Loucy (cell line): ENCODE results near the gene PNPLA1.

Experiments used
- EZH2phosphoT487 ChIP-seq: fragments of 200-600 bp; IDR thresholded peaks from 2 replicates; pipeline ENCODE4 v1.6.1; 2018; ENCODE audit warnings: antibody characterized with exemption, mild to moderate bottlenecking, moderate library complexity, borderline replicate concordance
- TF ChIP-seq, protein P1 (sequence below): fragments of 200-600 bp; sonication (generic); conservative IDR thresholded peaks from 2 replicates; pipeline ENCODE4 v1.5.1; 2014; ENCODE audit warnings: mild to moderate bottlenecking, antibody characterized with exemption, low read length

DNA sequence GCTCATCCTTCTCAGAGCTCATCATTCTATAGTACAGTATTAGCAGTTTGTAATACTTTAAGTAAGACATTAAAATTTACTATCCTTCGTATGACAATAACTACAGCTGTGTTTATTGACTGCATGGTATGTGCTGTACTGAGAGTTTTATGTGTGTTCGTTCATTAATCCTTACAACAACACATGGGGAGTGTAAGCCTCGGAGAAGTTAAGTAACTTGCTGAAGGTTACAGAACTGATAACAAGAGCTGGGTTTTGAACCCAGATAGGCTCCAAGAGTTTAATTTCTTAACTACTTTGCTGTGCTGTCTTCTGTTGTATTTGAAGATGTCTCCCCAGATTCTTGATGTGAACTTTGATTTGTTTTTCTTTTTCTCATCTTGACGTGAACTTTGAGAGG, 49.6 kb upstream of the PNPLA1 start:
- TF ChIP-seq, protein P1, sequence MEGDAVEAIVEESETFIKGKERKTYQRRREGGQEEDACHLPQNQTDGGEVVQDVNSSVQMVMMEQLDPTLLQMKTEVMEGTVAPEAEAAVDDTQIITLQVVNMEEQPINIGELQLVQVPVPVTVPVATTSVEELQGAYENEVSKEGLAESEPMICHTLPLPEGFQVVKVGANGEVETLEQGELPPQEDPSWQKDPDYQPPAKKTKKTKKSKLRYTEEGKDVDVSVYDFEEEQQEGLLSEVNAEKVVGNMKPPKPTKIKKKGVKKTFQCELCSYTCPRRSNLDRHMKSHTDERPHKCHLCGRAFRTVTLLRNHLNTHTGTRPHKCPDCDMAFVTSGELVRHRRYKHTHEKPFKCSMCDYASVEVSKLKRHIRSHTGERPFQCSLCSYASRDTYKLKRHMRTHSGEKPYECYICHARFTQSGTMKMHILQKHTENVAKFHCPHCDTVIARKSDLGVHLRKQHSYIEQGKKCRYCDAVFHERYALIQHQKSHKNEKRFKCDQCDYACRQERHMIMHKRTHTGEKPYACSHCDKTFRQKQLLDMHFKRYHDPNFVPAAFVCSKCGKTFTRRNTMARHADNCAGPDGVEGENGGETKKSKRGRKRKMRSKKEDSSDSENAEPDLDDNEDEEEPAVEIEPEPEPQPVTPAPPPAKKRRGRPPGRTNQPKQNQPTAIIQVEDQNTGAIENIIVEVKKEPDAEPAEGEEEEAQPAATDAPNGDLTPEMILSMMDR, result no peak
- no peak for TF ChIP-seq EZH2phosphoT487
